H9 (cell line): ENCODE measurements around the gene TNS2. TPM values are rescaled to one million over a fixed set of nuclear protein-coding genes. Genes with fewer than 3 reads are reported as not detected.

ENCODE experiments used
- DNase-seq: peaks from one replicate; pipeline ENCODE4 v3.0.0-alpha.2; 2017
- H2AFZ ChIP-seq: one replicate; pipeline ENCODE4 v1.6.1; 2013; ENCODE audit warnings: mild to moderate bottlenecking, low read length, control low read depth, moderate library complexity
- H2AK5ac ChIP-seq: 2 replicates; pipeline ENCODE4 v1.6.1; 2013; ENCODE audit warnings: low read length, control low read depth, mixed read lengths; ENCODE audit not compliant: insufficient read length
- H2BK120ac ChIP-seq: one replicate; pipeline ENCODE4 v1.6.1; 2013; ENCODE audit warnings: low read depth, mild to moderate bottlenecking, low read length, control low read depth, inconsistent platforms; ENCODE audit not compliant: poor library complexity, severe bottlenecking
- H2BK12ac ChIP-seq: 2 replicates; pipeline ENCODE4 v1.6.1; 2013; ENCODE audit warnings: low read length, control low read depth, mixed read lengths, low read depth; ENCODE audit not compliant: insufficient read length
- H2BK15ac ChIP-seq: 2 replicates; pipeline ENCODE4 v1.6.1; 2013; ENCODE audit warnings: low read depth, low read length, control low read depth
- H2BK20ac ChIP-seq: one replicate; pipeline ENCODE4 v1.6.1; 2013; ENCODE audit warnings: low read depth, mild to moderate bottlenecking, low read length, control low read depth, inconsistent platforms; ENCODE audit not compliant: poor library complexity, severe bottlenecking
- H2BK5ac ChIP-seq: 2 replicates; pipeline ENCODE4 v1.6.1; 2013; ENCODE audit warnings: low read length, control low read depth, mixed read lengths; ENCODE audit not compliant: insufficient read length
- H3K14ac ChIP-seq: 2 replicates; pipeline ENCODE4 v1.6.1; 2013; ENCODE audit warnings: low read length, control low read depth; ENCODE audit not compliant: insufficient read depth
- H3K18ac ChIP-seq: 2 replicates; pipeline ENCODE4 v1.6.1; 2013; ENCODE audit warnings: low read depth, mild to moderate bottlenecking, mixed read lengths, low read length, control low read depth; ENCODE audit not compliant: insufficient read length
- H3K23ac ChIP-seq: 2 replicates; pipeline ENCODE4 v1.6.1; 2013; ENCODE audit warnings: low read length, control low read depth, mixed read lengths, low read depth; ENCODE audit not compliant: insufficient read length
- H3K23me2 ChIP-seq: 2 replicates; pipeline ENCODE4 v1.6.1; 2013; ENCODE audit warnings: low read depth, mild to moderate bottlenecking, mixed read lengths, low read length, control low read depth; ENCODE audit not compliant: insufficient read length, poor library complexity, severe bottlenecking
- H3K27ac ChIP-seq: 2 replicates; pipeline ENCODE4 v1.5.1; 2013; ENCODE audit warnings: low read length, control low read depth, mixed read lengths, low read depth; ENCODE audit not compliant: insufficient read length
- H3K27me3 ChIP-seq: 2 replicates; pipeline ENCODE4 v1.6.1; 2013; ENCODE audit warnings: low read length, control low read depth, inconsistent platforms; ENCODE audit not compliant: insufficient read depth
- H3K4ac ChIP-seq: 2 replicates; pipeline ENCODE4 v1.6.1; 2013; ENCODE audit warnings: low read depth, mild to moderate bottlenecking, control low read depth, inconsistent platforms, low read length, moderate library complexity
- H3K4me1 ChIP-seq: 2 replicates; pipeline ENCODE4 v1.6.1; 2013; ENCODE audit warnings: low read length, control low read depth, inconsistent platforms; ENCODE audit not compliant: insufficient read depth
- H3K4me2 ChIP-seq: 2 replicates; pipeline ENCODE4 v1.6.1; 2013; ENCODE audit warnings: low read length, control low read depth, mixed read lengths; ENCODE audit not compliant: insufficient read length, insufficient read depth
- H3K56ac ChIP-seq: 2 replicates; pipeline ENCODE4 v1.6.1; 2013; ENCODE audit warnings: low read depth, mild to moderate bottlenecking, mixed read lengths, low read length, control low read depth; ENCODE audit not compliant: insufficient read length
- H3K79me1 ChIP-seq: 2 replicates; pipeline ENCODE4 v1.6.1; 2013; ENCODE audit warnings: low read depth, mild to moderate bottlenecking, moderate library complexity, low read length, control low read depth, inconsistent platforms; ENCODE audit not compliant: insufficient read depth, poor library complexity, severe bottlenecking
- H3K79me2 ChIP-seq: 2 replicates; pipeline ENCODE4 v1.6.1; 2013; ENCODE audit warnings: low read length, control low read depth, inconsistent platforms; ENCODE audit not compliant: insufficient read depth
- H3K9ac ChIP-seq: 2 replicates; pipeline ENCODE4 v1.6.1; 2013; ENCODE audit warnings: low read length, control low read depth, mixed read lengths; ENCODE audit not compliant: insufficient read length; ENCODE audit errors: extremely low read depth
- H3K9me3 ChIP-seq: one replicate; pipeline ENCODE4 v1.6.1; 2013; ENCODE audit warnings: low read depth, low read length, inconsistent platforms; ENCODE audit not compliant: control insufficient read depth
- H3T11ph ChIP-seq: one replicate; pipeline ENCODE4 v1.6.1; 2013; ENCODE audit warnings: mild to moderate bottlenecking, low read length, control low read depth, inconsistent platforms
- H4K20me1 ChIP-seq: one replicate; pipeline ENCODE4 v1.6.1; 2013; ENCODE audit not compliant: control insufficient read depth, insufficient read length, insufficient read depth
- H4K5ac ChIP-seq: 2 replicates; pipeline ENCODE4 v1.6.1; 2013; ENCODE audit warnings: low read depth, mild to moderate bottlenecking, mixed read lengths, low read length, control low read depth; ENCODE audit not compliant: insufficient read length
- H4K8ac ChIP-seq: replicated peaks from 2 replicates; pipeline ENCODE4 v1.6.1; 2013; ENCODE audit warnings: low read length, control low read depth, mixed read lengths, low read depth; ENCODE audit not compliant: insufficient read length
- H4K91ac ChIP-seq: 2 replicates; pipeline ENCODE4 v1.6.1; 2013; ENCODE audit warnings: low read depth, mild to moderate bottlenecking, moderate library complexity, mixed read lengths, low read length, control low read depth; ENCODE audit not compliant: insufficient read length
- H3K27ac Mint-ChIP-seq, 3 experiments: 2 replicates in 2 of 3; 3 replicates in 1 of 3; pipeline ENCODE4 v1.8.0; 2020 to 2021; ENCODE audit warnings: mixed read lengths in 3 of 3, mild to moderate bottlenecking in 1 of 3, moderate library complexity in 1 of 3
- H3K27me3 Mint-ChIP-seq: 2 replicates; pipeline ENCODE4 v1.8.0; 2021; ENCODE audit warnings: low read depth, mild to moderate bottlenecking, moderate library complexity, mixed read lengths
- H3K36me3 Mint-ChIP-seq, 3 experiments: 2 replicates in 2 of 3; 3 replicates in 1 of 3; pipeline ENCODE4 v1.8.0; 2020 to 2021; ENCODE audit warnings: low read depth in 3 of 3, mixed read lengths in 3 of 3; ENCODE audit not compliant: insufficient read depth in 1 of 3
- H3K4me1 Mint-ChIP-seq, 2 experiments: 2 replicates each; pipeline ENCODE4 v1.8.0; 2020; ENCODE audit warnings: mixed read lengths in 2 of 2
- H3K4me3 Mint-ChIP-seq, 2 experiments: 2 replicates in 1 of 2; 3 replicates in 1 of 2; pipeline ENCODE4 v1.8.0; 2020 to 2021; ENCODE audit warnings: mild to moderate bottlenecking in 2 of 2, mixed read lengths in 2 of 2, moderate library complexity in 1 of 2
- H3K9me3 Mint-ChIP-seq, 2 experiments: 2 replicates in 1 of 2; 3 replicates in 1 of 2; pipeline ENCODE4 v1.8.0; 2020; ENCODE audit warnings: mild to moderate bottlenecking in 2 of 2, mixed read lengths in 2 of 2, moderate library complexity in 1 of 2
- WGBS: extraction: QIAGEN DNeasy Blood & Tissue Kit; methylation state at CpG from one replicate; pipeline ENCODE4 v1.1.7; 2013; ENCODE audit warnings: missing lambda C conversion rate, low lambda C conversion rate, mixed read lengths; ENCODE audit not compliant: insufficient read length; ENCODE audit errors: extremely low coverage; 5-methylcytosine and 5-hydroxymethylcytosine counted together
- total RNA-seq: library from RNA; stranded (reverse); gene quantifications from 2 replicates; pipeline ENCODE4 v1.2.1, GENCODE V29; 2021
- TF ChIP-seq, protein P1 (sequence below): fragments of 200-600 bp; sonication (generic); conservative IDR thresholded peaks from 3 replicates; pipeline ENCODE4 v1.8.0; 2021; ENCODE audit warnings: antibody characterized with exemption, mild to moderate bottlenecking

Gene TNS2
- total RNA-seq, 1 experiment from 2014 or later: 4.5 TPM

- Histone ChIP-seq H3K27ac (peak within 1 kb of the TSS; percentile 92), H2BK120ac (peak within 1 kb of the TSS; percentile 84), H3K27me3 (no peaks in the 10 kb centered on the region), H3K9me3 (no peaks in the 10 kb centered on the region), H3K23me2 (peaks cover 3% of the 10 kb centered on the region), H2AFZ (no peak within 1 kb of the TSS), H2BK12ac (no peak within 1 kb of the TSS), H4K5ac (peak within 1 kb of the TSS; percentile 98), H3K9ac (peak within 1 kb of the TSS; percentile 98), H3K79me2 (peaks cover 38% of the 10 kb centered on the region), H3K23ac (no peak within 1 kb of the TSS), H3K18ac (peak within 1 kb of the TSS; percentile 97), H3K56ac (peak within 1 kb of the TSS; percentile 60), H2BK20ac (no peak within 1 kb of the TSS), H4K20me1 (no peaks in the 10 kb centered on the region), H4K91ac (peak within 1 kb of the TSS; percentile 30), H3K4me1 (peaks cover 5% of the 10 kb centered on the region; the same call in 1 of the 2 replicates), H3T11ph (peak within 1 kb of the TSS; percentile 48), H3K14ac (peak within 1 kb of the TSS; percentile 98), H3K4me2 (peak within 1 kb of the TSS; percentile 86), H3K79me1 (no peaks in the 10 kb centered on the region), H2BK5ac (peak within 1 kb of the TSS; percentile 97), H2AK5ac (peak within 1 kb of the TSS; percentile 24), H2BK15ac (no peak within 1 kb of the TSS), H3K4ac (peak within 1 kb of the TSS; percentile 64; the same call in 1 of the 2 replicates), H4K8ac (peak within 1 kb of the TSS; percentile 94)
- TF ChIP-seq, protein P1, sequence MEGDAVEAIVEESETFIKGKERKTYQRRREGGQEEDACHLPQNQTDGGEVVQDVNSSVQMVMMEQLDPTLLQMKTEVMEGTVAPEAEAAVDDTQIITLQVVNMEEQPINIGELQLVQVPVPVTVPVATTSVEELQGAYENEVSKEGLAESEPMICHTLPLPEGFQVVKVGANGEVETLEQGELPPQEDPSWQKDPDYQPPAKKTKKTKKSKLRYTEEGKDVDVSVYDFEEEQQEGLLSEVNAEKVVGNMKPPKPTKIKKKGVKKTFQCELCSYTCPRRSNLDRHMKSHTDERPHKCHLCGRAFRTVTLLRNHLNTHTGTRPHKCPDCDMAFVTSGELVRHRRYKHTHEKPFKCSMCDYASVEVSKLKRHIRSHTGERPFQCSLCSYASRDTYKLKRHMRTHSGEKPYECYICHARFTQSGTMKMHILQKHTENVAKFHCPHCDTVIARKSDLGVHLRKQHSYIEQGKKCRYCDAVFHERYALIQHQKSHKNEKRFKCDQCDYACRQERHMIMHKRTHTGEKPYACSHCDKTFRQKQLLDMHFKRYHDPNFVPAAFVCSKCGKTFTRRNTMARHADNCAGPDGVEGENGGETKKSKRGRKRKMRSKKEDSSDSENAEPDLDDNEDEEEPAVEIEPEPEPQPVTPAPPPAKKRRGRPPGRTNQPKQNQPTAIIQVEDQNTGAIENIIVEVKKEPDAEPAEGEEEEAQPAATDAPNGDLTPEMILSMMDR: no peak
- Mint-ChIP-seq H3K4me3 (peak within 1 kb of the TSS; percentile 95 to 99), H3K9me3 (peaks cover 0 to 2% of the 10 kb centered on the region in 2 experiments; a peak in 2 of 5 replicates), H3K27ac (peak within 1 kb of the TSS; percentile 100), H3K4me1 (peaks cover 34 to 43% of the 10 kb centered on the region in 2 experiments), H3K27me3 (no peaks in the 10 kb centered on the region; the same call in 1 of the 2 replicates), H3K36me3 (peaks cover 31 to 39% (median 33%) of the 10 kb centered on the region in 3 experiments)
- WGBS: no CpG with 5 or more reads among the region's 64 CpGs
- DNase-seq: peak; percentile 100
Measured at GRCh38 chr12:53005986-53006809, 43.7 kb upstream of the TNS2 start, which contains the start of gene EIF4B. TSS of gene EIF4B (plus strand) at chr12:53006456. CDS start at chr12:53006484, 28 bp downstream.
